Upper lobe of left lung (tissue), 6 donors: ENCODE measurements around the gene MED25. TPM values are rescaled to one million over a fixed set of nuclear protein-coding genes. Genes with fewer than 3 reads are reported as not detected.
A peak's percentile ranks its signal among the peaks of the same experiment; 100 is the strongest.

ENCODE experiments used
- ATAC-seq, 2 donors: fragments of 200-7000 bp; cut with Tn5 transposase; one replicate each; pipeline ENCODE4 v1.9.1; 2022; ENCODE audit warnings: mild to moderate bottlenecking in 2 of 2, moderate library complexity in 2 of 2; ENCODE audit not compliant: low FRiP score in 2 of 2
- DNase-seq, 2 donors: peaks; one replicate each; pipeline ENCODE4 v3.0.0-alpha.2; 2019 to 2020
- H3K27ac ChIP-seq, 4 donors: fragments of 200-600 bp; sonication (generic); one replicate each; pipeline ENCODE4 v1.5.1; 2016 to 2019
- H3K27me3 ChIP-seq, 4 donors: fragments of 200-600 bp; sonication (generic); one replicate each; pipeline ENCODE4 v1.5.1; 2017 to 2019
- H3K36me3 ChIP-seq, 4 donors: fragments of 200-600 bp; sonication (generic); one replicate each; pipeline ENCODE4 v1.5.1; 2016 to 2019
- H3K4me1 ChIP-seq, 4 donors: fragments of 200-600 bp; sonication (generic); one replicate each; pipeline ENCODE4 v1.5.1; 2018 to 2019
- H3K4me3 ChIP-seq, 4 donors: fragments of 200-600 bp; sonication (generic); one replicate each; pipeline ENCODE4 v1.5.1; 2017 to 2019; ENCODE audit warnings: mild to moderate bottlenecking in 2 of 4, moderate library complexity in 1 of 4
- H3K9me3 ChIP-seq, 4 donors: fragments of 200-600 bp; sonication (generic); one replicate each; pipeline ENCODE4 v1.5.1; 2018 to 2019
- CTCF ChIP-seq, 6 experiments: fragments of 450-650 bp in 4 of 6; fragments of 200-600 bp in 2 of 6; sonication (generic) in 2 of 6; IDR thresholded peaks; one replicate each; pipeline ENCODE4 v1.5.1; 2016 to 2019; ENCODE audit warnings: antibody characterized with exemption in 6 of 6
- EP300 ChIP-seq, 4 donors: sonication (generic); formaldehyde crosslinking; IDR thresholded peaks; one replicate each; pipeline ENCODE4 v1.5.1; 2017; ENCODE audit warnings: antibody characterized with exemption in 4 of 4, control low read depth in 2 of 4
- POLR2A ChIP-seq, 4 donors: fragments of 450-650 bp; IDR thresholded peaks; one replicate each; pipeline ENCODE4 v1.5.1; 2016 to 2017; ENCODE audit warnings: antibody characterized with exemption in 4 of 4, mild to moderate bottlenecking in 2 of 4
- POLR2AphosphoS5 ChIP-seq, 2 donors: sonication (generic); formaldehyde crosslinking; IDR thresholded peaks; one replicate each; pipeline ENCODE4 v1.5.1; 2017; ENCODE audit warnings: antibody characterized with exemption in 2 of 2
- WGBS, 2 donors: methylation state at CpG; one replicate each; pipeline ENCODE4 v1.1.5; 2017 to 2018; 5-methylcytosine and 5-hydroxymethylcytosine counted together
- total RNA-seq, 6 donors: library from RNA; depleted of rRNA in 4 of 6; stranded (reverse); fragments of >200 nt in 4 of 6; gene quantifications; one replicate each; pipeline versions ENCODE4 v1.1.0 to v1.2.1, GENCODE V29; 2016 to 2021
- donor health status: DM: no; HTN: no; CAD: no; lungs with moderate emphysema.
- donor health status: DM: no; HTN: yes; CAD: no; lungs with severe emphysema.

The MED25 gene
- 100 to 1,000 TPM in 1 of 6 donors, 10 to 100 TPM in 5; 41.7 to 110 (median 61.2) TPM for total RNA-seq

- Histone ChIP-seq H3K27me3 (no peaks in the 10 kb centered on the region), H3K36me3 (peaks cover 0 to 14% (median 4%) of the 10 kb centered on the region in 4 donors), H3K9me3 (no peaks in the 10 kb centered on the region), H3K4me1 (peaks cover 8 to 34% (median 19%) of the 10 kb centered on the region in 4 donors), H3K4me3 (peak within 1 kb of the TSS; percentile 60 to 98 (median 92)), H3K27ac (peak within 1 kb of the TSS; percentile 91 to 98 (median 93))
- DNase-seq (peak; percentile 82 to 98), ATAC-seq (peak; percentile 90 to 94)
- WGBS, 2 donors: 0% methylated on average over 23 to 36 of the region's 57 CpGs
- TF ChIP-seq POLR2A (IDR thresholded peaks at IDR 0.05) (peak in 3 of 4 donors; percentile 10 to 91 (median 90)), EP300 (IDR thresholded peaks at IDR 0.05) (no peak), CTCF (IDR thresholded peaks at IDR 0.05) (peak in 5 of 6 experiments; percentile 65 to 93 (median 87)), POLR2AphosphoS5 (IDR thresholded peaks at IDR 0.05) (peak; percentile 64 to 90)
These were observed at the start of gene MED25 for GRCh38 chr19:49817964-49818648. Gene MED25, plus strand, starts transcription at chr19:49818289. Its CDS starts 53 bp downstream, at chr19:49818342.

- no peak for DNase-seq
- no peak overlapping the region for H3K4me3 ChIP-seq
- H3K4me1 ChIP-seq: peaks cover 15 to 28% (median 21%) of the 10 kb centered on the region in 4 donors
- no peak for TF ChIP-seq EP300 (IDR thresholded peaks at IDR 0.05)
- no peak for TF ChIP-seq POLR2A (IDR thresholded peaks at IDR 0.05)
- TF ChIP-seq CTCF (IDR thresholded peaks at IDR 0.05): no peak
- TF ChIP-seq POLR2AphosphoS5 (IDR thresholded peaks at IDR 0.05): no peak
- H3K9me3 ChIP-seq: no peaks in the 10 kb centered on the region
- H3K36me3 ChIP-seq: peaks cover 0 to 4% (median 1%) of the 10 kb centered on the region in 4 donors
- H3K27me3 ChIP-seq: no peaks in the 10 kb centered on the region
- 88 to 91% methylated on average over 8 of the region's 8 CpGs for WGBS, 2 donors
- ATAC-seq: no peak
- no peak overlapping the region for H3K27ac ChIP-seq
These were observed 47.6 kb upstream of the MED25 start for GRCh38 chr19:49770529-49770928.

- 89 to 92% methylated on average over 13 of the region's 13 CpGs for WGBS, 2 donors
- no peak for ATAC-seq
These were observed 46.4 kb upstream of the MED25 start for GRCh38 chr19:49771674-49772139.

GRCh38 chr19:49772850-49773432 lies 45.1 kb upstream of the MED25 start:
- Histone ChIP-seq H3K27me3 (no peaks in the 10 kb centered on the region), H3K27ac (no peak overlapping the region), H3K9me3 (no peaks in the 10 kb centered on the region), H3K4me3 (no peak overlapping the region), H3K4me1 (peaks cover 7 to 14% (median 11%) of the 10 kb centered on the region in 4 donors), H3K36me3 (peaks cover 0 to 14% (median 7%) of the 10 kb centered on the region in 4 donors)
- peak in 1 of 2 donors; percentile 34 for ATAC-seq
- DNase-seq: no peak
- TF ChIP-seq EP300 (IDR thresholded peaks at IDR 0.05): no peak
- no peak for TF ChIP-seq CTCF (IDR thresholded peaks at IDR 0.05)
- TF ChIP-seq POLR2AphosphoS5 (IDR thresholded peaks at IDR 0.05): no peak
- no peak for TF ChIP-seq POLR2A (IDR thresholded peaks at IDR 0.05)
- WGBS, 2 donors: 90 to 92% methylated on average over 10 of the region's 10 CpGs

More at GRCh38 chr19:49771674-49772139, 46.4 kb upstream of the MED25 start:
- Histone ChIP-seq H3K27me3 (no peaks in the 10 kb centered on the region), H3K27ac (no peak overlapping the region), H3K4me1 (peaks cover 12 to 22% (median 16%) of the 10 kb centered on the region in 4 donors), H3K4me3 (no peak overlapping the region), H3K9me3 (no peaks in the 10 kb centered on the region), H3K36me3 (peaks cover 0 to 14% (median 7%) of the 10 kb centered on the region in 4 donors)
- no peak for TF ChIP-seq EP300 (IDR thresholded peaks at IDR 0.05)
- TF ChIP-seq CTCF (IDR thresholded peaks at IDR 0.05): no peak
- no peak for TF ChIP-seq POLR2AphosphoS5 (IDR thresholded peaks at IDR 0.05)
- TF ChIP-seq POLR2A (IDR thresholded peaks at IDR 0.05): no peak
- no peak for DNase-seq
